Uterus (tissue), 2 donors: ENCODE results near the gene LPGAT1.

ENCODE experiments used
- POLR2A ChIP-seq, 2 donors: fragments of 450-650 bp; IDR thresholded peaks; one replicate each; pipeline ENCODE4 v1.6.1; 2016; ENCODE audit warnings: antibody characterized with exemption in 2 of 2, mild to moderate bottlenecking in 1 of 2, moderate library complexity in 1 of 2
- TF ChIP-seq, protein P1 (sequence below), 4 experiments: fragments of 200-600 bp in 2 of 4; fragments of 450-650 bp in 2 of 4; sonication (generic) in 2 of 4; IDR thresholded peaks; one replicate each; pipeline ENCODE4 v1.5.1; 2016 to 2019; ENCODE audit warnings: antibody characterized with exemption in 4 of 4, mild to moderate bottlenecking in 2 of 4, moderate library complexity in 1 of 4

DNA sequence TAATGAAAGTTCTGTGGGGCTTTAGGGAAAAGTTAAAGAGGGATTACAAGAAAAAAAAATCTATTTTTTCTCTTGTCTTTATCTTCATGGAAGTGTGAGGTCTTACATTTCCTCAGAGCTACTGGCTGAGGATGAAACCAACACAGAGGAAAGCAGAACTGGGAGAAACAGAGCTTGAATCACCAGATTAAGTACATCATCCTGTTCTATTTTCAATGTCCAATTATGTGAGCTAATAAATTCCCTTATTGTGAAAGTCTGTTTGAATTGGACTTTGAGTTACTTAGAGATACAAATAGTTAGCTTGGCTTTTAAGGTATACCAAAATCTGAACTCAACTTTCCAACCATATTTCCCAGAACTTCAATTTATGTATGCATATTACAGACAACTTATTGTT lies 69.2 kb downstream of the LPGAT1 start:
- TF ChIP-seq, protein P1, sequence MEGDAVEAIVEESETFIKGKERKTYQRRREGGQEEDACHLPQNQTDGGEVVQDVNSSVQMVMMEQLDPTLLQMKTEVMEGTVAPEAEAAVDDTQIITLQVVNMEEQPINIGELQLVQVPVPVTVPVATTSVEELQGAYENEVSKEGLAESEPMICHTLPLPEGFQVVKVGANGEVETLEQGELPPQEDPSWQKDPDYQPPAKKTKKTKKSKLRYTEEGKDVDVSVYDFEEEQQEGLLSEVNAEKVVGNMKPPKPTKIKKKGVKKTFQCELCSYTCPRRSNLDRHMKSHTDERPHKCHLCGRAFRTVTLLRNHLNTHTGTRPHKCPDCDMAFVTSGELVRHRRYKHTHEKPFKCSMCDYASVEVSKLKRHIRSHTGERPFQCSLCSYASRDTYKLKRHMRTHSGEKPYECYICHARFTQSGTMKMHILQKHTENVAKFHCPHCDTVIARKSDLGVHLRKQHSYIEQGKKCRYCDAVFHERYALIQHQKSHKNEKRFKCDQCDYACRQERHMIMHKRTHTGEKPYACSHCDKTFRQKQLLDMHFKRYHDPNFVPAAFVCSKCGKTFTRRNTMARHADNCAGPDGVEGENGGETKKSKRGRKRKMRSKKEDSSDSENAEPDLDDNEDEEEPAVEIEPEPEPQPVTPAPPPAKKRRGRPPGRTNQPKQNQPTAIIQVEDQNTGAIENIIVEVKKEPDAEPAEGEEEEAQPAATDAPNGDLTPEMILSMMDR (IDR thresholded peaks at IDR 0.05): no peak
- TF ChIP-seq POLR2A (IDR thresholded peaks at IDR 0.05): no peak
